Activated B cell treated with CpG ODN at 0.5 μM for 24 hours (primary cell): ENCODE measurements around the gene ZP3. TPM values are rescaled to one million over a fixed set of nuclear protein-coding genes. Genes with fewer than 3 reads are reported as not detected.
"Not testable (repeated sequence)": the region's sequence is repeated elsewhere in the genome, so short reads cannot be mapped to it uniquely, and the experiment has no call there.

Experiments
- ATAC-seq: fragments of 200-7000 bp; cut with Tn5 transposase; one replicate; pipeline ENCODE4 v1.10.0; 2021; ENCODE audit warnings: low read depth, mild to moderate bottlenecking, moderate library complexity
- CTCF ChIA-PET: fragments of 350-600 bp; sonication (Branson Sonifier 250); formaldehyde crosslinking; loops from one replicate; lab custom pipeline; 2021; ENCODE audit warnings: antibody characterized with exemption; lab: Charles Lee
- POLR2A ChIA-PET: fragments of 350-600 bp; sonication (Branson Sonifier 250); formaldehyde crosslinking; loops from one replicate; lab custom pipeline; 2021; ENCODE audit warnings: antibody characterized with exemption; lab: Charles Lee
- DNase-seq: peaks from one replicate; pipeline ENCODE4 v3.0.0; 2022
- H3K27ac Mint-ChIP-seq: one replicate; pipeline ENCODE4 v1.8.0; 2020; ENCODE audit warnings: mixed read lengths
- H3K27me3 Mint-ChIP-seq: one replicate; pipeline ENCODE4 v1.8.0; 2021; ENCODE audit warnings: mixed read lengths
- H3K36me3 Mint-ChIP-seq: one replicate; pipeline ENCODE4 v1.8.0; 2021; ENCODE audit warnings: low read depth, mixed read lengths
- H3K4me1 Mint-ChIP-seq: one replicate; pipeline ENCODE4 v1.8.0; 2021; ENCODE audit warnings: mixed read lengths
- H3K4me3 Mint-ChIP-seq: one replicate; pipeline ENCODE4 v1.8.0; 2020; ENCODE audit warnings: mild to moderate bottlenecking, mixed read lengths
- H3K9me3 Mint-ChIP-seq: one replicate; pipeline ENCODE4 v1.8.0; 2020; ENCODE audit warnings: mixed read lengths
- intact Hi-C: fragments of 100-400 bp; cut with micrococcal nuclease; formaldehyde crosslinking; loops from one replicate; pipeline ENCODE4 v1.15.1; 2024
- total RNA-seq: library from RNA; stranded (reverse); gene quantifications from 2 replicates; pipeline ENCODE4 v1.2.3, GENCODE V29; 2022
- TF ChIP-seq, protein P1 (sequence below): fragments of 200-600 bp; IDR thresholded peaks from one replicate; pipeline ENCODE4 v1.8.0; 2022; ENCODE audit warnings: antibody characterized with exemption, mild to moderate bottlenecking

ZP3 gene
- total RNA-seq, 1 donor from 2014 or later = 2.9 TPM

DNA sequence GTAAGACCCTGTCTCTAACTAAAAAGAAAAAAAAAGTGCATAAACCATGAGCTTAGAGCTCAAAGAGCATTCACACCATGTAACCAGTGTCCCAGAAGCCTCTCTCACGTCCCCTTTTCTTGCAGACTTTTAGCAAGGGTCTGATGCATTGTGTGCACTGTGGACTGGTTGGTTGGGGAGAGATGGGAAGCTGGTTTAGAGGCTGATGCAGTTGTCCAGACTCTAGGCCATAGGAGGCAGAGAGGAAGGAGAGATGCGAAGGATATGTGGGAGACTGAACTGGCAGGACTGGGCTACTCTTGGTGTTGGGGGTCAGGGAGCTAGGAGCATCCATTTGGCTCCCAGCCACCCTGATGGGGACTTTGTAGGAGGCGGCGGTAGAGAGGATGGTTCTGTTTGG is 17.0 kb upstream of the ZP3 start:
- Mint-ChIP-seq H3K9me3 (no peaks in the 10 kb centered on the region), H3K36me3 (no peaks in the 10 kb centered on the region), H3K4me3 (no peak overlapping the region), H3K27me3 (no peaks in the 10 kb centered on the region), H3K4me1 (peaks cover 7% of the 10 kb centered on the region), H3K27ac (no peak overlapping the region)
- TF ChIP-seq, protein P1, sequence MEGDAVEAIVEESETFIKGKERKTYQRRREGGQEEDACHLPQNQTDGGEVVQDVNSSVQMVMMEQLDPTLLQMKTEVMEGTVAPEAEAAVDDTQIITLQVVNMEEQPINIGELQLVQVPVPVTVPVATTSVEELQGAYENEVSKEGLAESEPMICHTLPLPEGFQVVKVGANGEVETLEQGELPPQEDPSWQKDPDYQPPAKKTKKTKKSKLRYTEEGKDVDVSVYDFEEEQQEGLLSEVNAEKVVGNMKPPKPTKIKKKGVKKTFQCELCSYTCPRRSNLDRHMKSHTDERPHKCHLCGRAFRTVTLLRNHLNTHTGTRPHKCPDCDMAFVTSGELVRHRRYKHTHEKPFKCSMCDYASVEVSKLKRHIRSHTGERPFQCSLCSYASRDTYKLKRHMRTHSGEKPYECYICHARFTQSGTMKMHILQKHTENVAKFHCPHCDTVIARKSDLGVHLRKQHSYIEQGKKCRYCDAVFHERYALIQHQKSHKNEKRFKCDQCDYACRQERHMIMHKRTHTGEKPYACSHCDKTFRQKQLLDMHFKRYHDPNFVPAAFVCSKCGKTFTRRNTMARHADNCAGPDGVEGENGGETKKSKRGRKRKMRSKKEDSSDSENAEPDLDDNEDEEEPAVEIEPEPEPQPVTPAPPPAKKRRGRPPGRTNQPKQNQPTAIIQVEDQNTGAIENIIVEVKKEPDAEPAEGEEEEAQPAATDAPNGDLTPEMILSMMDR = no peak
- ChIA-PET POLR2A (no interaction called here), CTCF (no interaction called here)
- intact Hi-C loops = no loop called here
- ATAC-seq (no peak), DNase-seq (no peak)

DNA sequence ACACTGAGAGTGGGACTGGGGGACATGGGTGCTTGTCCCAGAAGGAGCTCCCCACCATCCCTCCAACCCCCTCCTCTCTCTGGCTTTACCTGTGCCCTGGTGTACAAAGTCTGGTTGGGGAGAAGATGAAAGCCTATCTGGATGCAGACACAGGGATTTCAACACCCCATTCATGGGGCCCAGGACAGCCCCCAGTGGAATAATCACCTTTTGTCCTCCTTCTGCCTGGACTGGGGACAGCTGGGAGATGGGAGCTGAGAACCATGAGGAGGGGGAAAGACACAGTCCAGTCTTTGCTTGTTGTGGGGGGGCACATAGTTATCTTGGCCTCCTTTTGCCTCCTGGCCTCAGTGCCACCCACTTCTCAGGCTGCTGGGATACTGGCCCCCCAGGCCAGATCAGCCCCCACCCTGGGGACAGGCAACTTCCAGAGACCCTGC is 16.6 kb upstream of the ZP3 start:
- intact Hi-C loops = no loop called here
- ATAC-seq (no peak), DNase-seq (no peak)
- TF ChIP-seq, protein P1 = no peak
- no peaks in the 10 kb centered on the region for H3K27me3 Mint-ChIP-seq
- no peaks in the 10 kb centered on the region for H3K36me3 Mint-ChIP-seq
- CTCF ChIA-PET = no interaction called here
- peaks cover 7% of the 10 kb centered on the region for H3K4me1 Mint-ChIP-seq
- H3K4me3 Mint-ChIP-seq = no peak overlapping the region
- H3K9me3 Mint-ChIP-seq = no peaks in the 10 kb centered on the region
- H3K27ac Mint-ChIP-seq = no peak overlapping the region
- POLR2A ChIA-PET = no interaction called here

DNA sequence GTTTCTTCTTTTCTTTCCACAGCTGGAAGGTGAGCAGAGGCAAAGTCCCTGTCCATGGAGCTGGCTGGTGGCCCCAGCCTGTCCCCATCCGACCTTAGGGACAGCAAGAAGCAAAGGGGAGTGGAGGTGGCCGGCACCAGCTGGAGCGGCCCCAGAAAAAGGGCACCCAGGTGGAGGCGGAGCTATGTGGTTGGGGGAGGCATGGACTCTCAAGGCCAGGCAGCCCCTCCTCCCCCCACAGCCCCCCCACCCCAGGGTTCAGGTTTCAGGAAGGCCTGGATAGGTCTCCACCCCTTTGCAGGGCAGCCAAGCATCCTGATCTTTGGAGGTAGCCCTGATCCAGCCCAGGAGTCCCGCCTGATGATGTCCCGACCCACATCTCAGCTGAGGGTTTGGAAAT is 15.2 kb upstream of the ZP3 start, which contains the start of gene SSC4D:
TSS of gene SSC4D (minus strand) at position 161 of the 400 bp plus-strand sequence. CDS start 5,258 bp downstream, outside the sequence.
- POLR2A ChIA-PET = no interaction called here

DNA sequence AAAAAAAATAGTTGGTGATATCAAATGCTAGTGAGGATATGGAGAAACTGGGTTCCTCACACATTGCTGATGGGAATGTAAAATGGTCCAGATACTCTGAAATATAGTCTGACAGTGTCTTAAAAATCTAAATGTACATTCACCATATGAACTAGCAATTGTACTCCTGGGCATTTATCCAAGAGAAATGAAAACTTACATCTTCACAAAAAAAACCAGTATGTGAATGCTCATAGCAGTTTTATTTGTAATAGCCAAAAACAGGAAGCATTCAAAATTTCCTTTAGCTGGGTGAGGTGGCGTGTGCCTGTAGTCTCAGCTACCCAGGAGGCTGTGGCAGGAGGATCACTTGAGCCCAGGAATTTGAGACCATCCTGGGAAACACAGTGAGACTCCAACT is 13.1 kb upstream of the ZP3 start:
- Mint-ChIP-seq H3K27me3 (no peaks in the 10 kb centered on the region), H3K36me3 (no peaks in the 10 kb centered on the region), H3K4me3 (no peak overlapping the region), H3K27ac (no peak overlapping the region), H3K4me1 (no peaks in the 10 kb centered on the region), H3K9me3 (no peaks in the 10 kb centered on the region)
- no peak for ATAC-seq
- TF ChIP-seq, protein P1 = no peak
- no peak for DNase-seq
- CTCF ChIA-PET = no interaction called here
- POLR2A ChIA-PET = no interaction called here
- intact Hi-C loops = no loop called here

More for the DNA sequence above, 15.2 kb upstream of the ZP3 start, which contains the start of gene SSC4D:
- TF ChIP-seq, protein P1 = no peak
- no peaks in the 10 kb centered on the region for H3K27me3 Mint-ChIP-seq
- H3K27ac Mint-ChIP-seq = no peak within 1 kb of the TSS
- ATAC-seq (no peak), DNase-seq (no peak)
- H3K4me3 Mint-ChIP-seq = no peak within 1 kb of the TSS
- intact Hi-C loops = no loop called here
- H3K36me3 Mint-ChIP-seq = no peaks in the 10 kb centered on the region
- no peaks in the 10 kb centered on the region for H3K4me1 Mint-ChIP-seq
- H3K9me3 Mint-ChIP-seq = no peaks in the 10 kb centered on the region
- CTCF ChIA-PET = no interaction called here

DNA sequence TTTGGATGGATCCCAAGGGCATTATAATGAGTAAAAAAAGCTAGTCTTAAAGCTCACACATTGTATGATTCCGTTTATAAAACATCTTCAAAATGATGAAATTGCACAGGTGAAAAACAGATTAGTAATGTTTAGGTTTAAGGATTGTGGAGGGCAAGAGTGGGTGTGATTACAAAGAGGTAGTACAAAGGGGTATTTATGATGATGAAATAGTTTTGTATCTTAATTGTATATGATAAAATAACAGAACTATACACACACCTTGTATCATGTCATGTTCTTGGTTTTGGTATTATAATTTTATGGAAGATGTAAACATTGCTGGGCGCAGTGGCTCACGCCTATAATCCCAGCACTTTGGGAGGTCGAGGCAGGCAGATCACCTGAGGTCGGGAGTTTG is 12.5 kb upstream of the ZP3 start:
- Mint-ChIP-seq H3K27ac (no peak overlapping the region), H3K27me3 (no peaks in the 10 kb centered on the region), H3K9me3 (no peaks in the 10 kb centered on the region), H3K4me3 (no peak overlapping the region), H3K4me1 (no peaks in the 10 kb centered on the region), H3K36me3 (no peaks in the 10 kb centered on the region)
- no peak for DNase-seq
- no peak for ATAC-seq
- POLR2A ChIA-PET = no interaction called here
- TF ChIP-seq, protein P1 = no peak
- intact Hi-C loops = no loop called here
- CTCF ChIA-PET = no interaction called here

DNA sequence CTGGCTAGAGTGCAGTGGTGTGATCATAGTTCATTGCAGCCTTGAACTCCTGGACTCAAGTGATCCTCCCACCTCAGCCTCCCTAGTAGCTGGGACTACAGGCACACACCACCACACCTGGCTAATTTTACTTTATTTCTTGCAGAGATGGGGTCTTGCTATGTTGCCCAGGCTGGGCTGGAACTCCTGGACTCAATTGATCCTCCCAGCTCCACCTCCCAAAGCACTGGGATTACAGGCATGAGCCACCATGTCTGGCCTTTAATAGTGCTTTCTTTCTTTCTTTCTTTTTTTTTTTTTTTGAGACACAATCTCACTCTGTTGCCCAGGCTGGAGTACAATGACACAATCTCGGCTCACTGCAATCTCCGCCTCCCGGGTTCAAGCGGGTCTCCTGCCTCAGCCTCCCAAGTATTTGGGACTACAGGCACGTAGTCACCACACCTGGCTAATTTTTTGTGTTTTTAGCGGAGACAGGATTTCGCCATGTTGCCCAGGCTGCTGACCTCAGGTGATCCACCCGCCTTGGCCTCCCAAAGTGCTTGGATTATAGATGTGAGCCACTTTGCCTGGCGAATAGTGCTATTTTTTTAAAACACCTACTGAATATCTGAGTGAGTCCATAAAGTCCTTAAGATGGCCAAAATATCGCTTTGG is 7.0 kb upstream of the ZP3 start:
- CTCF ChIA-PET, H3K36me3 Mint-ChIP-seq, H3K4me1 Mint-ChIP-seq, intact Hi-C loops, H3K4me3 Mint-ChIP-seq, H3K27me3 Mint-ChIP-seq, POLR2A ChIA-PET, DNase-seq, H3K9me3 Mint-ChIP-seq, ATAC-seq, H3K27ac Mint-ChIP-seq: not testable (repeated sequence)

DNA sequence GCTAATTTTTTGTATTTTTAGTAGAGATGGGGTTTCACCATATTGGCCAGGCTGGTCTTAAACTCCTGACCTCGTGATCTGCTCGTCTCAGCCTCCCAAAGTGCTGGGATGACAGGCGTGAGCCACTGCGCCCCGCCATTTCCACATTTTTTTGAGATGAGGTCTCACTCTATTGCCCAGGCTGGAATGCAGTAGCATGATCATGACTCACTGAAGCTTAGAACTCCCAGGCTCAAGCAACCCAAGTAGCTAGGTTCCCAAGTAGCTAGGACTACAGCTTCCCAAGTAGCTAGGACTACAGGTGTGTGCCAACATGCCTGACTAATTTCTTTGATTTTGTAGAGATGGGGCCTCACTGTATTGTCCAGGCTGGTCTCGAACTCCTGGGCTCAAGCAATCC is 3.7 kb upstream of the ZP3 start:
- H3K27me3 Mint-ChIP-seq, H3K27ac Mint-ChIP-seq, CTCF ChIA-PET, ATAC-seq, H3K4me1 Mint-ChIP-seq, intact Hi-C loops, POLR2A ChIA-PET, H3K4me3 Mint-ChIP-seq, DNase-seq, H3K36me3 Mint-ChIP-seq, H3K9me3 Mint-ChIP-seq: not testable (repeated sequence)
